Stimulated activated CD4-positive, alpha-beta T cell treated with anti-CD3 and anti-CD28 coated beads, Interleukin-2, amount 100 ng/mL, for 48 hours (primary cell): ENCODE results near the gene LMNTD1.
"Not testable (repeated sequence)": the region's sequence is repeated elsewhere in the genome, so short reads cannot be mapped to it uniquely, and the experiment has no call there.

ENCODE experiments used
- DNase-seq, 2 donors: peaks; one replicate each; pipeline ENCODE4 v3.0.0-alpha.2; 2020

LMNTD1 gene

DNA sequence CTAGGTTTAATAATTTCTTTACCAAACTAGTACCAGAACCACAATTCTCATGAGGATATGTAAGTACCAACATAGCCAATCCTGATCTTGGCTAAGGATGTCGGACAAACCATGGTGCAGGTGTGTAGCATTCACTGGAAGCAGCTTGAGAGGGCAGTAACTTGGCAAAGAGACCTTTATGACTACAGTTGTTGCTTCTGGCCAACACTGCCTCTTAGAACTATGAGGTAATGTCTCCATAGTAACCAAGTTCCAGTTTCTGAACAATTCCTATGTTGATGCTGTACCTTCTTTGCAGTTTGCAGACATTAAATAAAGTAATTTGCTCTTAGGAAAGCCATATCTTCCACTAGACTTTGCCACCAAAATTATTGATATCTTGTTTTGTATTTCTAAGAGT is at the start of gene LMNTD1:
TSS of gene LMNTD1 (minus strand) at position 186 of the 400 bp plus-strand sequence. CDS start 324 bp downstream, outside the sequence.
- no peak for DNase-seq

DNA sequence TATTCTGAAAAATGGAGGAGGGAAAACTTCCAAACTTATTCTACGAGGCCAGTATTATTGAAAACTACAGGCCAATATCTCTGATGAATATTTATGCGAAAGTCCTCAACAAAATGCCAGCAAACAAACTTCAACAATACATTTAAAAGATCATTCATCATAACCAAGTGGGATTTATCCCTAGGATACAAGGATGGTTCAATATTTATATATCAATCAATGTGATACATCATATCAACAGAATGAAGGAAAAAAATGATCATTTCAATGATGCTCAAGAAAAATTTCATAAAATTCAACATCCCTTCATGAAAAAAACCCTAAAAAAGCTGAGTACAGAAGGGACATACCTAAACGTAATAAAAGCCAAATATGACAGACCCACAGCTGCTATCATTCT is 45.9 kb upstream of the LMNTD1 start:
- DNase-seq: no peak

DNA sequence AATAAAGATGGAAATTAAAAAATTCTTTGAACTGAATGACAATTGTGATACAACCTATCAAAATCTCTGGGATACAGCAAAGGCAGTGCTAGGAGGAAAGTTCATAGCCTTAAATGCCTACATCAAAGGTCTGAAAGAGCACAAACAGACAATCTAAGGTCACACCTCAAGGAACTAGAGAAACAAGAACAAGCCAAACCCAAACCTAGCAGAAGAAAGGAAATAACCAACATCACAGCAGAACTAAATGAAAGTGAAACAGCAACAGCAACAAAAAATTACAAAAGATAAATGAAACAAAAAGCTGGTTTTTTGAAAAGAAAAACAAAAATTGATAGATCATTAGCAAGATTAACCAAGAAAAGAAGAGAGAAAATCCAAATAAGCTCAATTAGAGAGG is 42.4 kb upstream of the LMNTD1 start:
- not testable (repeated sequence) for DNase-seq

GRCh38 chr12:25594376-25594775 is 41.3 kb upstream of the LMNTD1 start:
- no peak for DNase-seq

DNA sequence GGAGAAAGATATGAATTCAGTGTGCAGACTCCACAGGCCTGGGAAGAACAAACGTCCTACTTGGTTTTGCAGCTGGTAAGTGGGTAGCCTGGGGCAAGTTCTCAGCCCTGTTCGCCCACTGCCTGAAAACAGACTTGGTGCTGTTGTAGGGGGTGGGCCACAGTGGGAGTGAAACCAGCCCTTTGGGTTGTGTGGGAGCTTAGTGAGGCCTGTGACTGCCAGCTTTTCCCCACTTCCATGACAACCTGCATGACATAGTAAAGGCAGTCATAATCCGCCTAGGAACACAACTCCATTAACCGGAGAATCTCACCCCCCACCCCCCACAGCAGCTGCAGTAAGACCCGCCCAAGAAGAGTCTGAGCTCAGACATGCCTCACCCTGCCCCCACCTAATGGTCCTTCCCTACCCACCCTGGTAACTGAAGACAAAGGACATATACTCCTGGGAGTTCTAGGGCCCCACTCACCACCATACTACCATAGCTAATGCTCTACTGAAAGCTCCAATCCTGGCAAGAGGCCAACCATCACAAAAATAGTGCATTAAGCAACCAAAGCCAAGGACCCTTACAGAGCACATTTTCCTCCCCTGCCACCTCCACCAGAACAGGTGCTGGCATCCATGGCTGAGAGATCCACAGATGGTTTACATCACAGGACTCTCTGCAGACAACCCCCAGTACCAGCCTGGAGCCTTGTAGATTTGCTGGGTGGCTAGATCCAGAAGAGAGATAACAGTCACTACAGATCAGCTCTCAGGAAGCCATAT is 39.8 kb upstream of the LMNTD1 start:
- no peak for DNase-seq

DNA sequence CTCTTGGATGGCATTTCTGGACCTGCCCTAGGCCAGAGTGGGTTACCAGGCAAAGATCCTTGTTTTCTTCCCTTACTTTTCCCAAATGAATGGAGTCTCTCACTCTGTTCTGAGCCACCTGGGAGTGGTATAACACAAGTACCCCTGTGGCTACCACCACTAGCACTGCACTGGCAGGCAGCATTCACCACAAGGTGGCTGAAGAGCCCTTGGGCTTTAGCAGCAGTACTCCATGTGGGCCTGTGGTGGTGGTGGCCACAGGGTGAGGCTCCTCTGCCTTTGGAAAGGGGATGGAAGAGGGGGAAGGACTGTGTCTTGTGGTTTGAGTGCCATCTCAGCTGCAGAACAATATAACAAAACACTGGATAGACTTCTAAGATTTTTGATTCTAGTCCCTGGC is 38.1 kb upstream of the LMNTD1 start:
- no peak for DNase-seq

DNA sequence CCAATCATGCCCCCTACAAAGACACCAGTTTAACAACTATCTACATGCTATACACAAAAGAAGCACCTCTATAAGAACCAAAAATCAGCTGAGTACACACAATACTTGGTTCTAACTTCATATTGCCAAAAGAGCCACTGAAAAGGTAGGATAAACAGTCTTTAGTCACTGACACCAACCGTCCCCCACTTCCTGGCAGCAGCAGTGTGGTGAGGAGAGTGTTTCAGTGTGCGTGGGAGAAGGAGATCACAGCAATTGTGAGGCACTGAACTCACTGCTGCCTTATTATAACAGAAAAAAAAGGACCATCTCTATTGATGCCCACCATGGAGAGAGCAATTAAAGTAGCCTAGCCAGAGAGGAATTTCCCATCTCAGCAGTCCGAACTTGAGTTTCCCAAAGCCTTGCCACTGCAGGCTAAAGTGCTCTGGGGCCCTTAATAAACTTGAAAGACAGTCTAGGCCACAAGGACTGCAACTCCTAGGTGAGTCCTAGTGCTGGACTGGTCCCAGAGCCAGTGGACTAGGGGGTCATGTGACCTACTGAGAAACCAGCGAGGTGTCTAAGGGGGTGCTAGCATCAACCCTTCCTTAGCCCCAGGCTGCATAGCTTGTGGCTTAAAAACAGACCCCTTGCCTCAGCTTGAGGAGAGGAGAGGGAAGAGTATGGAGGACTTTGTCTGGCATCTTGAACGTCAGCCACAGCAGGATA is 37.1 kb upstream of the LMNTD1 start:
- peak in 1 of 2 donors; percentile 16 for DNase-seq

GRCh38 chr12:25587346-25587745 is 34.3 kb upstream of the LMNTD1 start:
- no peak for DNase-seq

DNA sequence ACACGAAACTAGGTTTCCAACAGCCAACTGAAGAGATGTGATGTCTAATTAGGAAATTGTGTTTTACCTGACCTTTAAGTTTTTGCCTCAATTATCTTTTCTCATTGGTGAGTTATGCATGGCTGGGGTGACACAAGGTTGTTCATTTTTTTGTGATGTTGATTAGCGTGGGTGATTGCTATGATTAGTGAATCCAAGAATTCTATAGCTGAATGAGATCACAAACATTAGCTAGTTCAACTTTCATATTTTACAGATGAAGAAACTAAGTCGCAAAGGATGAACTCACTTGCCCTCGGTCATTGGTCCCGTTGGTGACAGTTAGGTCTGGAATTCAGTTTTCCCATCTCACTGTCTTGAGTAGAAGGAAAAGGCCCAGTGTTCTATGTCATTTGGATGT is 32.6 kb upstream of the LMNTD1 start:
- no peak for DNase-seq

DNA sequence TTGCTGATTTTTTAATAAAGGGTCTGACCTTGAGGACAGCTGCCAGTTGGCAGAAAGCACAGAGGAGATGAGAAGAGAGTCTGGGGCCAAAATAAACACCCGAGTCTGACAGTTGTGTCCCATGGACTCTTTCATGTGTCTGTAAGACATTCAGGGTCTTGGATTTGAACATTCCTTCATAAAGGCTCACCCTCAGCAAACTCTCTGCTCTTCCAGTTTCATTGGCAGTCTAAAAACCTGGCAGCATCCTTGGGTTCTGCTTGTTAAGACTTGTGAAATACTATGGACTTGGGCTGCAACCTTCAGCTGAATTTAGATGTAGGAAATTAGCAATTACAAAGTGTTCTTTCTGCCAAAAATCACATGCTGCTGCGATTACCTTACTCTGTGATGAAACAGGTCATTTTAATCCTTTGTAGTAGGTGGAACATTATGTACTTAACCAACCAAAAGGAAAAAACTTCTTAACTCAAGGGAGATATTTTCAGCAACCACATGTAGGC is 32.0 kb upstream of the LMNTD1 start:
- DNase-seq: no peak

- no peak for DNase-seq
Measured at GRCh38 chr12:25584596-25584995, 31.5 kb upstream of the LMNTD1 start.

DNA sequence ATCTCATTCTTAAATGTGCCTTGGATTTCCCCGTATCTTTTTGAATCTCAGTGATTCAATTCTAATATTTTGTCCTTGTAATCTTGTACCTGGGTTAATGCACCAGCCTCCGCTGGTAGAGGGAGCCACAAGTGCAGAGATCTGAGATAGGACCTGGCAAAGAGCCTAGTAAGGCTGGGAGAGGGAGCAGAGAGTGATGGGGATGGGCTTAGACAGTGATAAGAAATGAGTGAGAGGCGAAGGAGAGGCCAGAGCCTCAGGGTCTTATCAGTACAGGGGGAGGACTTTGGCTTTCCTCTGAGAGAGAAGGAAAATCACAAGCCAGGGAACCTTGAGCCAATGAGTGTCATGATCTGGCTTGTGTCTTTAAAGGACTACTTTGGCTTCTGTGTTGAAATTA is 30.5 kb upstream of the LMNTD1 start:
- DNase-seq: no peak

- no peak for DNase-seq
Measured at GRCh38 chr12:25581067-25581466, 28.0 kb upstream of the LMNTD1 start.

- DNase-seq: no peak
Measured at GRCh38 chr12:25578411-25579143, 25.5 kb upstream of the LMNTD1 start.

DNA sequence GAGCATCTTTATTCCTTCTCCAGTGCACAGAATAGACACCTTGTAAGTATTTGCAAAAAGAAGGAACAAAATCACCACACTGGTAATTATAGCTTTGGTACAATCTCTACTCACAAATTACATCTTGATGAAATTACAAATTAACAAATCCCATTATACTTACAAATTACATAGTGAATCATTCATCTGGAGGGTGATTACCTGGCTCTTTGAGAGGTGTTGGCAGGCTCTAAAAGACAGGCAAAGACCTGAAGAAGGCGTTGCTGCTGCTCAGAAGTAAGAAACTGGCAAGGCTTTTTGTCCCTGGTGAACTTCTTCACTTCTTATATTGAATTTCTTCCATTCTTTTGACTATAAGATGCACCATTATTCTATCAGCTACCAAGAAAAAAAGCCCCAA is 21.7 kb upstream of the LMNTD1 start:
- DNase-seq: no peak

GRCh38 chr12:25573346-25573745 is 20.3 kb upstream of the LMNTD1 start:
- no peak for DNase-seq

- DNase-seq: no peak
Measured at GRCh38 chr12:25570418-25570817, 17.3 kb upstream of the LMNTD1 start.

GRCh38 chr12:25566202-25566949 is 13.3 kb upstream of the LMNTD1 start:
- DNase-seq: no peak

DNA sequence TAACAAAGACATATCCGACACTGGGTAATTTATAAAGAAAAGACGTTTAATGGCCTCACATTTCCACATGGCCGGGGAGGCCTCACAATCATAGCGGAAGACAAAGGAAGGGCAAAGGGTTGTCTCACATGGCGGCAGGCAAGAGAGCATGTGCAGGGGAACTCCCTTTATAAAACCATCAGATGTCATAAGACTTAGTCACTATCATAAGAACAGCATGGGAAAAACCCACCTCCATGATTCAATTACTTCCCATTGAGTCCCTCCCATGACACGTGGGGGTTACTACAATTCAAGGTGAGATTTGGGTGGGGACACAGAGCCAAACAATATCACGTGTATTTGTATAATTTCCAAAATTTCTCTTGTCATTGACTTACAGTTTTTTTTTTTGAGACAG is 5.5 kb upstream of the LMNTD1 start:
- no peak for DNase-seq

- peak; percentile 2 to 4 for DNase-seq
Measured at GRCh38 chr12:25557830-25558436, 4.8 kb upstream of the LMNTD1 start.

DNA sequence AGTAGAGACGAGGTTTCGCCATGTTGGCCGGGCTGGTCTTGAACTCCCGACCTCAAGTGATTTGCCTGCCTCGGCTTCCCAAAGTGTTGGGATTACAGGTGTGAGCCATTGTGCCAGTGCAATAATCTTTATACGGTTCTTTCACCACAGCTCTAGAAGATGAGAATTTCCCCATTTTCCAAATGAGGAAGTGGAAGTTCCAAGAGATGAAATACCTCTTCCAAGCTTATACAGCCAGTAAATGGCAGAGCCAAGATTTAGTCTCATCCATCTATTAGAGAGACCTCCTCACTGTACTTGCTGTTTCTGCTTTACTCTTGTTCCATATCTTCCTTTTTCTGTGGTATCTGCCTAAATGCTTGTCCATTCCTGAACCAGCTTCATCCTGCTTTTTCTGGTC is 3.1 kb upstream of the LMNTD1 start:
- DNase-seq: no peak

DNA sequence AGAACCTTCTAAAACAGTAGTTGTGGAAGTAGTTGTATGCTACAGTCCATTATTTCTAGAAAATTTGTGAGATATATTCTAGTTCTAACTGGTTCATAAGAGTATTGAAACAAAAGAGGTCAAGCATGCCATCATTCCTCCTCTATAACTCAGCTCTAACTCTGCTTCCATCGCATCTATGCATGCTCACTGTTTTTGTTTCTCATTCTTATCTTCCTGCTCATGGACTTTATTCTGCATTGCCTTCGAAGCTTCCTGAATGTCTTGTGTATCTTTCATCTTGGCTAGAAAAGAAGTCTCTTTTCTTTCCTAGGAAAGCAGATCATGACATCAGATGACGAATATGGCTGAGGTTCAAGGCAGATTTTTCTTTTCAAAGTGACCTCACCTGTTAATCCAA is 402 bp downstream of the LMNTD1 start:
- DNase-seq: no peak
